Measurements from ENCODE around the gene CHST1.

The CHST1 gene

DNA sequence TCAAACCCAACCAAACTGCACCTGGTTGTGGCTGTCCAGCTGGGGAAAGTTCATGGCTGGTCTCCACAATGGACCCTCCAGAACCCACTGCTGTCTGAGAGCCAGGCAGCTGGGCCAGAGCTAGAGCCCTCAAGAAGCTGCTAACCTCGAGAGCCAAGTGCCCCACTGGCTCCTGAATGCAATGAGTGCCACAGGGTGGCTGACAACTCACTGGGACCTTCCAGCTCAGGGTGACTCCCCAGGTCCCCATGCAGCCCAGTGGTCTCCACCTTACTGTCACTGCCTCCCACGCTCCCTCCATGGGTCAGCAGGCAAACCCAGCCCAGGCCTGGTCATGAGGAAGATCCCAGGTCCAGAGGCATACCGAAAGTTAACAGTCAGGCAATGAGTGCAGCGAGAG, 8.0 kb upstream of the CHST1 start:
- DNase-seq = no peak

DNA sequence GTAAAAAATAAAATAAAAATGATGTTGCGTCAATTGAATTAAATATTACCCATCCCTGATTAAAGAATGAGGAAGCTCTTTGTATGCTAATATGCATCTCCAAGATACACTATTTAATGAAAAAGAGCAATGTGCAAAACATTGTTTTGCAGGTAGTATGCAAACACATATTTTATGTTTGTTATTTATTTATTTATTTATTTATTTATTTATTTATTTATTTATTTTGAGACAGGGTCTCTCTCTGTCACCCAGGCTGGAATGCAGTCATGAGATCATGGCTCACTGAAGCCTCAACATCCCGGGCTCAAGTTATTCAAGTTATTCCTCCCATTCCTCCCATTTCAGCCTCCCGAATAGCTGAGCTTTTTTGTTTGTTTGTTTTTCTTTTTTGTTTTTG, 7.2 kb upstream of the CHST1 start:
- DNase-seq = no peak

DNA sequence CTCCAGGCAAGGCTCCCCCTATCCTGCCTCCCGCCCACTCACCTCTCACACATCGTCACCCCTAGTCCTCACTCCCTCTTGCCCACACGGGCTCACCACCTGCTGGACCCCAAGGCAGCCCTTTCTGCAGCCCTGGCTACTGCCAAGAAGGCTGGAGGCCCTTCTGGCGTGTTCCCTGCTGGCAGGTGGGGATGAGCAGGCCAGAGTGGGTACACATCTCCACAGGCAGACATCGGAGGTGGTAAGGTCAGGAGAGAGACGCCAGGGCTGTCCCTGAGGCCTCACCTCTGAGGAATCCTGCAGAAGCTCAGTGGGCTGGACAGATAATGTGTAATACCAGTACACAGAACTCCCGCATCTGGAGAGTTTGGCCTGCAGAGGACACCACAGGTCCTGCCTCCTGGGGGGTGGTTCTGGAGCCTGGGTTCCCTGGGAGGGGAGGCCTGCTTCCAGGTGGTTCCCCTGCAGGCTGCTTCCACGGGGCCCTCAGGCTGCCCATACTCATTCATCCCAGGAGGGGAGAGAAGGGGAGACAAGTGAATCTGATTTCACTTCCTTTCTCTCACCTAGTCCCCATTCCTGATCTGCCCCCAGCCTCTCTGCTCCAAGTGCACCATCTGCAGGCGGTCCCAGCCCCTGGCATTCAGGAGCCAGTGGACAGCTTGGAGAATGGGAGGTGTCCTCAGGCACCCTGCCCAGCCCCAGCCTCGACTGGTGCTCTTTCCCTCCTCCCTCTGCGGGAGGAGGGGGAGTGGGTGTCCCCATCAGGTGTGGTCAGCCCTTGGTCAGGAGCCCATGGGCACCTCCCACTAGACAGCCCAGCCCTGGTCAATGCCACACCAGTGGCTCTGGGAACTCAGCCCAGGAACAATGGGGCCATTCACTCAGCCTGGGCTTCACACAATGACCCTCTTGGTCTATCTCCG, 6.1 kb upstream of the CHST1 start:
- no peak for DNase-seq

DNA sequence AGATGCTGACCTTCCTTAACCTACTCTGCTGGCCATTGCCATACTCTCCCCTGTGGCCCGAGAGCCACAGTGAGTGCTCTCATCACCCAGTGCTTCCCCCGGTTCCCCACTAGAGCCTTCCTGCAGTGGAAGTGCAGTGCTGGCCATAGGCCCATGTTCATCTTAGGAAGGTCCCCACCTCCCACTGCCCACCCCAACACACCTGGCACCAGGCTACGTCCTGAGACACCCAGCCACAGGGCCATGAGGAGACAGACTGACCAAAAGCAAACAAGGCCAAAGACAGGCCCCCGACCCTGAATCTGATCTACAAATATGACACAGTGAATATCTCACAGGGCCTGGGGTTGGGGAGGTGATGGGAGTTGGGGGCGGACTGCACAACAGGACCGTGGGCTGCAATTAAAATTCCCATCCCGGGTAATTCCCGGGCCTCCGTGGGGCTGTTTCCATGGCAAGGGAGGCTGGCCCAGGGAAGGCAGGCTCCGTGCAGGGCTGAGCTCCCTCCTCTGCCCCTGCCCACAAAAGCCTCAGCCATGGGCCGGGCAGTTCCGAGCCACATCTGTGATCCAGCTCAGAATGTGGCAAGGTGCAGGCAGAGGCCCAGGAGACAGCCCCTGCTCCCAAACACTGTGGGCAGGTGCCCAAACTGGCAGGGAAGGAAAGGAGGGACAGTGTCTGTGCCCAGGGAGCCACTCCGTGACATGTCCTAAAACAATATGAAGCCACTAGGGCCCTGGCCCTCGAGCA, 5.1 kb upstream of the CHST1 start:
- DNase-seq = no peak

DNA sequence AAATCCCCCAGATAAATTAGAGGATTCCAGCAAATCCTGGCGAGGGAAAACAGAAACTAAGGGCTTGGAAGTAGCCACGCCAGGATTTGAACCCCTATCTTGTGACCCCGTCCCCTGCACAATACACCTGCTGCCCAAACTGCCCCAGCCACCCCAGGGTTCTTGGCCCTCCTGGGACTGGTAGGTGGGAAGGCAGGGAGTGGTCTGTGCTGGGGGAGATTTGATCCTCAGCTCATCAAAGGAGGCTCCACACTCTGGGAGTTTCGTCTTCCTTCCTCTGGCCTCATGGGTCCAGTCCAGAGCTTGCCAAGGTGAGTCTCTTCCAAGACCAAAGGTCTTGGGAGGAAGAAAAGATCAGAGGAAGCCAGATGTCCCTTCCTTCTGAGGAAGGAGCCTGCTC, 4.5 kb upstream of the CHST1 start:
- DNase-seq = no peak

DNA sequence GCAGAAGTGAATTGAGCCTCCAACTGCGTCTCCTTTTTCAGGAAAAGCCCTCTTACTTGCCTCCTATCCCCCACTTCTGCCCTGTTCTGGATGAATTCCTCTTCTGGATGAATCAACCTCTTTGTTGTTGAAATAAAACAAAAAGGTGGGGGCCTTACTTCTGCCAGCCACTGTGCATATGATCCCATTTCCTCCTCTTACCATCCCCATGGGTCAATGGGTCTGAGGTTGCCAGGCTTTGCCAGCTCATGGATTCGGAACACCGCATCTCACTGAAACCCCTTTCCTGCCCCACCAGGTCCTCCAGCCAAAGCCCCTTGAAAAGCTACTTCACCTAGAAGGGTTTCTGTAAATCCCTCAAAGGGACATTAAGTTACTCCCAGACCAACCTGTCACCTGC, 3.7 kb upstream of the CHST1 start:
- DNase-seq = no peak

DNA sequence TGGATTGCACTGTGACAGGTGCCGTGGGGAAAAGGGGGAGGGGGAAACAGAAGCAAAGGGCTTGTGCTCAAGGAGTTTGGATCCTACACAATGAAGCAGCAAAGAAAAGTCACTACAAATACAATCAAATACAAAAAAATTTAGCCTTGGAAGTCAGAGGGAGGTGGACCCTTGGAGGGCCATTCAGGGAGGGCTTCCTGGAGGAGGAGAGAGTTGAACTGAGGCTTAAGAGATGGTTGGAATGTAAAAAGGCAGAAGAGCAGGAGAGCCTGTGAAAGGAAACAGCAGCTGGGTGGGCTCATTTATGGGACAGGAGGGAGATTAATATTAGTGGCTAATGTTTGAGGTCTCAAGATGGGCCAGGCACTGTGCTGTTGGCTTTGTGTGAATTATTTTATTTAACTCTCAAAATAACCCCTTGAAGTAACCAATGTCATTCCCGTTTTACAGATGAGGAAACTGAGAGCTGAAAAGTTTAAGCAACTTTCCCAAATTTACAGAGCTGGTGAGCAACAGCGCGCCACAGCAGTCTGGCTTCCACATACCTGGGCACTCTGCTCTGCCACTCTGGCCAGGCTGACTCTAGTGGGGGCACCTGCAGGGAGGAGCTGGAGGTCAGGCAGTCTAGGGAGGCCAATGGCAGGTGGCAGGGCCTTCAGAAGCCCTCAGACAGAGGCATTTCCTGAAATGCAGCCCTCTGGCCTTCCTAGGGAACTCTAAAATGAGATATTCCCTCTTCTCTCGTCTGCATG, 2.7 kb upstream of the CHST1 start:
- no peak for DNase-seq

DNA sequence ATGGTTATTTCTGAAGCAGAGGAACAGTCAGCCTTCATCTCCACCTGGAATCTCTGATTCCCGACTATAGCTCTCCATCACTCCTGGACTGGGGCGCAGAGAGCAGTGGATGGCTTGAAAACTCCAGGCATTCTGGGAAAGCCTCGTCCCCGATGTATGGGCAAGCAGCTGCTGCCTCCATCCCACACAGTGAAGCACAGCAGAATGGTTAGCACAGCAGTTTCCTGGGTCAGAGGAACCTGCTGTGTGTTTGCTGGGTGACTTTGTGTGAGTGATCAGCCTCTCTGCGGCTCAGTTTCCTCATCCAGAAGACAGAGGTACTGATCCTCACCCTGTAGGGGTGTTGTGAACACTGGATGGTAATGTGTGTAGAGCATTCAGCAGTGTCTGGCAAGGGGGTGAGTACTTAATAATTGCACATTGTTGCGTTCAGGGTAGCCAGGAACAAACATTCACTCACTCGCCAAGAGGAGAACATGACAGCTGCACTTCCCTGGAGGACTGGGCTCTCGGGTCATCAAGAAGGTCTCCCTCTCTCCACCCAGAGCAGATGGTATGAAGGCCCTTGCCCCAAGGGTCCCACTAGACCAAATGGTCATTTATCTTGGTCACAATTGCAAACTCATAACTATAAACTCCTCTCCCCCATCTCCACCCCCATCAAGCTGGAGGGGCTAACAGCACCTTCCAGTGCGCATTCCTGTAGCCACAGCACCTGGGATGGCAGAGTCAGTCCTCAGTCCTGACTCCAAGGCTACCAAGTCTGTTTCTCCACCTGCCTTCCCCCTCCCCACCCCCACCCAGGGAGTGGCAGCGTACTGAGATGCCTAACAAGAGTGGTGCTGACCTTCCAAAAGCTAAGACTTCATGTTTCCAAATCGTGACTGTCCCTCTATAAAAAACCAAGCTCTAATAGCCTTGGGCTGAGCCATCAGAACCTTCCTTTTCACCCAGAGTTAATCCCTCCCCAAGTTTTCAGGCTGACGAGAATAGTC, 1.5 kb upstream of the CHST1 start:
- DNase-seq = no peak

DNA sequence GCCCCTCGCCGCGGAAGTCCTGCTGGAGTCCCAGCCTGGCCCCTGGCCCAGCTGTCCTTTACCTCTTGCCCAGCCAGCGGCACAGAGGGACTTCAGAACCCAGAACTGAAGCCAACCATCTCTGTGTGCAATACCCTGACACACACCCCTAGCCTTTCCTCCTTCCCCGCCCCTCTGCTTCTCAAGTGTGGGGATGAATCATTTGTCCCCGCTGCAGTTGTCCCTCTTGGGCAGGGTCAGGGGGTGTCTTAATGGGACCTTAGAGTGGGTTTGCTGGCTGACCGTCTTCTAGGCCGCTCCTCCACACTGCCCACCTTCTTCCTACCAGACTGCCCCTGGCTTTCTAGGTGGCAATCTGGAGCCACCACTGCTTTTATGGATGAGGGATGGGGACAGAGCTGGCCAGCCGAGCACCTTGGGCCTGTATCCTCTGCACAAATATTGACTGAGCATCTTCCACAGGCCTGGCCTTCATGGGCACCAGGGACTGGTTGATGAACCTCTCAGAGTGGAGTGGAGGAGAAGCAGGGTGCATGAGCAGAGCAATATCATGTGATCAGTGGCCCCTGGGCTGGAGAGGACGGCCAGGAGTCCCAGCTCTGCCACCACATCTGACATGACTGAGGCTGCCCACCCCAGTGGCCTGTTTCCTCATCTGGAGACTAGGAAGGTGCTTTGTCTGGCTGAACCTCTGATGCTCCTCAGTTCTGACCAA, 668 bp upstream of the CHST1 start:
- DNase-seq = no peak

DNA sequence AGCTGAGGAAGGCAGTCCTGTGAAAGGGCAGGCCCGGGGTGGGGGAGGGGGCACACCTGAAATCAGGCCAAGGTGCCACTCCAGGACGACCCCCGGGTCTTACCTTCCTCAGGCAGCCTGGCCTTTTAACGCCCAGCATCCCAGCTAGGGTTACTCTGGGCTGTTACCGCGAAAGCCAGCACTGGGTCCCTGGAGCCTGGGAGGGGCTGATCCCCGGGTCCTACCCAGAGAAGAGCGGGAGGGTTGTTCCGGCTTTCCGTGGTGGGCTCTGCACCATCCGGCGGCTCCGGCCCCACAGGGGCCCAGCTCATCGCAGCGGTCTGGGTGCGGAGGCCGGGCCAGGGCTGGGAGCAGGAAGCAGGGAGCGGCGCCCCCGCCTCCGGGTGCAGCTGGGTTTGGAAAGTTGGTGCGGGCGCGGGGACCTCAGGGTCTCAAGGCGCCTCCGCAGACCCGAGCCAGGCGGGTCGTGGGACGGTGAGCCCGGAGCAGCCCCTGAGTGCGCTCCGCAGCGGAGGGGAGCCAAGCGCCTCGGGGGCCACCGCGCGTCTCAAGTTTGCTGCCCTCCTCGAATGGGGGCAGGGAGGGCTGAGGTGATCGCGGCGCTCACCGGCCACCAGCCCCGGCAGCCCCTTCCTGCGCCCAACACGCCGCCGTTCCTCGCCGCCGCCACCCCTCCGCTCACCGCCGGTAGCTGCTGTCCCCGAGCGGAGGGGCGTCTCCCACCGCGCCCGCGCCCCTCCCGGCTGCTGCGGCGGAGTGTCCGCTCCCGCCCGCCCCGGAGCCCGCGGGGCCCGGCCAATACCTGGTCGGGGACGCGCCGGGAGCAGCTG, 831 bp downstream of the CHST1 start:
- DNase-seq = no peak

DNA sequence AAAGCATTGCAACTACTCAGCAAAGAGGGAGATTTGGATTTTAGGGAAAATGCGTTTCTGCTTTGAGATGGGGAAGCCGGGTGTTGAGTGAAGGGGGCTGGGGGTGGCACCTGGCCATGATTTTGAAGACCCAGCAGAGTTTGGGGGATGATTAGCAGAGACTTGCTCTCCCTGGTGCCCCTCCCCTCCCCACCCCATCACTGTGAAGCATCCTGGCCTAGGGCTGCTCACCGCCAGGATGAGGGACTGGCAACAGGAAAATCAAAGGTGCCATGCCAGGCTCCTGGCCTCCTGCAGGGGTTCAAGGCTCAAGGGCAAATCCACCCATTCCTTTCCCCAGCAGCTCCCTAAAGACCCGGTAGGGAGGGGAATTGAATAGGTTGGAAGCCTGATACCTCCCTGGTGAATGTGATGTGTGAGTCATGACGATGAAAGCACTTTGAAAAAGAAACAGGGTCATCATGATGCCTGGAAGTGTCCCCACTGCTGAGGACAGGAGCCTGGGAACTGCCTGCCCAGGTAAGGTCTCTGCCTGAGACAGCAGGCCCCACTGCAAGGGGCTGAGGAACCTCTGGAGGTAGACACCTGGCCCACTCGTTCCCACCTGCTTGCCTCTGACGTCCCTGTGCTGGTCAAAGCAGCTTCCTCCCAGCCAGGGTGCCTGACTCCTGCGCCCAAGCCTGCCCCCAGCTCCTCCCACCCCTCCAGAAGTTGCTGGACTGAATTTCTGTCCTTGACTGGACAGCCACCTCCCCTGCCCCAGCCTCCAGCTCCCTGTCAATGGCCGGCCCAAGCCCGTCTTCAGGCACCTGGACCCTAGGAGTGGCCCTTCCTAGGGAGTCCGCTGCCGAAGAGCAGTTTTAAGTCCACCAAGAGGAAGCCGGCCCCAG, 1.7 kb downstream of the CHST1 start:
- DNase-seq = no peak

DNA sequence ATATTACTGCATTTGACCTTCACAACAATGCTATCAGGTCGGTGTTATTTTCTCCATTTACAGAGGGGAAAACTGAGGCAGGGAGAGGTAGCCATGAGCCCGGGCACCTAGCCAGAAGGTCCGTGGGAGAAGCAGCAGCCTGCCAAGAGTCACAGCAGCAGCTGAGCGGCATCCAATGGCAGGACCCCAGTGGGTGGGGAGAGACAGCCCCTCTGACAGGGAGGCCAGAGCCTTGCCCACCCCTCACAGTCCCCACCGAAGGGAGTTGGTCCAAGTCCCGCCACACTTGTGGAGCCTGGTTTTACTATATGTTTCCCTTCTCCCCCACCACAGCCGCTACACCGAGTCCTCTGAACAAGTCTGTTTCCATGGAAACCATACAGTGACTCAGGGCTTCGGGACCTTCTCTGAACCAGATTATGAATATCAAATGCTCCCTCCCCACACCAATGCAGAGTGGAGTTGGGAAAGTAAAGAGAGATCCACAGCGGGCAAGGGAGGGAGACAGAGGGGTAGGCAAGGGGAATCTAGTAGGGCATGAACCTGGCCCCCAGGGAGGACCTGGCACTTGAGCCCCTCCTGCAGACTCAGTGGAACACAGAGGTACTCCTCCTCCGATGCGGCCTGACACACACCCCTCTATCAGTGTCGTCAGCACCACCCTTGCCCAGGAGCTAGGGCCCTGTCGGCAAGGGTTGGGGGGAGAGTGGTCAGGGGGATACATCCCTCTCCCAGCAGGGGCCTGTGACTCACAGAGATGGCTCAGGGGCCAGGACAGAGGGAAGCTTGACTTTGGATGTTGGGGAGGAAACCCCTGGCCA, 2.5 kb downstream of the CHST1 start:
- DNase-seq = no peak

DNA sequence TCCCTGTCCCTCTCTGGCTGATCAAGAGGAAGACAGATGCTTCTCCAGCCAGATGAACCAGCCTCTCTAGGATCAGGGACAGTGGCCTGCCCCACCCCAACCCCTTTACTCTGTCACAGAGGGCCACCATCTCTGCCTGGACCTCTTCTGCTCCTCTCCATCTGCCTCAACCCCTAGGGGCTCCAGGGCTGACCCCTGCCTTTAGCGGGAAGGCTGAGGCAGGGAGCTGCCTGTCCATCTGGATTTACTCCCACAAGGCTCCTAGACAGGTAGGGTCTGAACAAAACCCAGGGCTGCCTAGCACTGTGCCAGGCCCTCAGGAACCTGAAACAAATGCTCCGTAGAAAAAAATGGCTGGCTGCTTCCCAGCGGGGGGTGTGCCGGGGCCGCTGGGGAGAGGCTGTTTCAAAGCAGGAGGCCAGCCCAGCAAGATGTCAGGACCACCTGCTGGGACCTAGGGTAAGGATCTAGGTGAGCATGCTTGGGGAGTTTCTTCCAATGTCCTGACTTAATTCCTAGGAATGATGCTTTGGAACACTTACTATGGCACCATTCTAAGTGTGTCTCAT, 3.2 kb downstream of the CHST1 start:
- no peak for DNase-seq

DNA sequence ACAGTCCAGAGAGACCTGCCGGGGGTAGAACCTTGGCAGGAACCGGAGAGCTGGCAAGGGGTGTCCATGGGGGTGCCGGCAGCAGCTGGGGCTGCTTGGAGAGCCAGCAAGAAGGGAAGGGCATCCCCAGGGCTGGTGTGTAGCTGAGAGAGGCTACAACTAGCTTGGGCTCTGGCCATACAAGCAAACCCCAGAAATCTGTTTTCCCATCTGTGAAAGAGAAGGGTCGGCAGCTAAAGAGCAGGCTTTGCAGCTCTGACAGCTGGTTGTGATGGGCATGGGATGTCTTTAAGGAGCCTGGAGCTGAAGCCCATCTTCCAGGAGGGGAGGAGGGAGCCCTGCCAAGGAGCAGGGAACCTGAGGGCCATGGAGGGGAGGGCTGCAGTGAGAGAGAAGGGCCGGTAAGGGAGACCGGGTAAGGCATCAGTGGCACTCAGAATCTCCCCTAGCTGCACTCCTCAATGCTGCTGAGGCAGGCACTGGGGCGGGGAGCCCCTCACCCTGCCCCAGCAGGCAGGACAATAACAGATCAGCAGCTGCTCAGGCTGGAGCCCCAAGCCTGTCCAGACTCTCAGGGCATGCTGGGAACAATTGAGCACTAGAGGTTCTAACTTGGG, 3.9 kb downstream of the CHST1 start:
- no peak for DNase-seq

DNA sequence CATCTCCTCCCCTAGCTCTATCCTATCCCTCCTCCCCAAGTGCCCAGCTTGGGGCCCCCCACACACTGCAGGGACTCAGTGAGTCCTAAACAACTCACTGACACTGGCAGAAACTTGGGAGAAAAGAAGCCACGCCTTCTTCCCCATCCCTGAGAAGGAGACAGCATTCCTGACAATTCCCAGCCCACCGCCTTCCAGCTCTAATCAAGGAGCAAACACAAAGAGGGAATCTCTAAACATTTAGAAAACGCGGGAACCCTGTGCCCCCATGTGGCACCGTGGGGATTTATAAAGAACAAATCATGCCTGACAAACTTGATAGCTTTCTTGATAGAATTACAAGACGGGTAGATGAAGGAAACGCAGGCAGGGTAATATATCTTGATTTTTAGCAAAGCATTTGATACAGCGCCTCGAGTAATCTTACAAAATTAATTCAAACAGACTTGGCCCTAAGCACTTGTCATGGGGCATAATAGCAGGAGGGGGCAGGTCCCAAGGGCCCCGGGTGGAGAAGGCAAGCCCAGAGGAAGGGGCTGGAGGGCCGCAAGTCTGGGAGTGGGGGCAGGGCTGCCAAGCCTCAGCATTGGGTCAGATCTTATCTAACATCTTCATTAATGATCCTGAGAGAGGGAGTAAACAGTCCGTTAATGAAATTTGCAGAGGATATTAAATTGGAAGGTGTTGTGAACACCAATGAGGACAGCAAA, 4.5 kb downstream of the CHST1 start:
- DNase-seq = no peak

DNA sequence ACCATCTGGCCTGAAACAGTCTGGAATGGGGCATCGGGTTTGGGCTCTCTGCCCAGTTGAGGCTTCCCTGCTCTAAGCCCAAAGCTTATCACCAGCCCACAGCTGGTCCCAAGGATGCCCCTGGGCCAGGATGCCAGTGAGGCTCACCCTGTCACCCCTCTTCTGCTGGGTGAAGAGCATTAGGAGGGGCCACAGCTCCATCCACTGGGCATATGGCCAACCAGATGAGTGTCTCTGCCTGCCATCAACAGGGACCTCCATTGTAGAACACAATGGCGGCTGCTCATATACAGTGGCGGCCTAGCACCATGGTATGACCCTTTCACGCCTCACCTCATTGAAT, 5.6 kb downstream of the CHST1 start:
- no peak for DNase-seq
